IPS-18c (cell line): Measurements from ENCODE around the gene AP5B1.

Experiments used
- H3K4me3 ChIP-seq: 2 replicates; pipeline ENCODE4 v1.7.0; 2013; ENCODE audit warnings: low read depth, mild to moderate bottlenecking, low read length, moderate library complexity; ENCODE audit not compliant: insufficient read depth
- H3K9me3 ChIP-seq: one replicate; pipeline ENCODE4 v1.6.1; 2013; ENCODE audit warnings: mild to moderate bottlenecking, low read length, moderate library complexity; ENCODE audit not compliant: control insufficient read depth, insufficient read depth

Gene AP5B1

GRCh38 chr11:65780770-65781151 lies at the start of gene AP5B1:
AP5B1 (minus strand) TSS chr11:65780976; CDS start chr11:65780591, 385 bp downstream.
- peak within 1 kb of the TSS; percentile 75 for H3K4me3 ChIP-seq
- H3K9me3 ChIP-seq, result no peaks in the 10 kb centered on the region

GRCh38 chr11:65829459-65829858 lies 48.7 kb upstream of the AP5B1 start:
- Histone ChIP-seq H3K9me3 (no peaks in the 10 kb centered on the region), H3K4me3 (no peak overlapping the region)

GRCh38 chr11:65826984-65827735 lies 46.4 kb upstream of the AP5B1 start:
- H3K9me3 ChIP-seq, result no peaks in the 10 kb centered on the region

GRCh38 chr11:65822776-65823528 lies 42.2 kb upstream of the AP5B1 start:
- no peak overlapping the region for H3K4me3 ChIP-seq
- H3K9me3 ChIP-seq, result peaks cover 2% of the 10 kb centered on the region

More at GRCh38 chr11:65826984-65827735, 46.4 kb upstream of the AP5B1 start:
- H3K4me3 ChIP-seq, result no peak overlapping the region

GRCh38 chr11:65821107-65821506 lies 40.3 kb upstream of the AP5B1 start:
- Histone ChIP-seq H3K4me3 (no peak overlapping the region), H3K9me3 (peaks cover 2% of the 10 kb centered on the region)

- Histone ChIP-seq H3K9me3 (peaks cover 2% of the 10 kb centered on the region), H3K4me3 (peak overlapping the region; percentile 59)
Observed at GRCh38 chr11:65817835-65818680, 37.3 kb upstream of the AP5B1 start.

GRCh38 chr11:65817312-65817834 lies 36.6 kb upstream of the AP5B1 start:
- Histone ChIP-seq H3K9me3 (peaks cover 2% of the 10 kb centered on the region), H3K4me3 (peak overlapping the region; percentile 59; the same call in 1 of the 2 replicates)

GRCh38 chr11:65816696-65817095 lies 35.9 kb upstream of the AP5B1 start:
- H3K4me3 ChIP-seq, result no peak overlapping the region
- H3K9me3 ChIP-seq, result peaks cover 2% of the 10 kb centered on the region

GRCh38 chr11:65814986-65815565 lies 34.3 kb upstream of the AP5B1 start:
- Histone ChIP-seq H3K4me3 (no peak overlapping the region), H3K9me3 (peaks cover 2% of the 10 kb centered on the region)

- no peaks in the 10 kb centered on the region for H3K9me3 ChIP-seq
- H3K4me3 ChIP-seq, result no peak overlapping the region
Observed at GRCh38 chr11:65814131-65814985, 33.6 kb upstream of the AP5B1 start.

GRCh38 chr11:65811764-65812475 lies 31.1 kb upstream of the AP5B1 start:
- no peak overlapping the region for H3K4me3 ChIP-seq
- H3K9me3 ChIP-seq, result no peaks in the 10 kb centered on the region

- Histone ChIP-seq H3K9me3 (no peaks in the 10 kb centered on the region), H3K4me3 (no peak overlapping the region)
Observed at GRCh38 chr11:65810046-65810868, 29.5 kb upstream of the AP5B1 start.

GRCh38 chr11:65809496-65809895 lies 28.7 kb upstream of the AP5B1 start:
- Histone ChIP-seq H3K9me3 (no peaks in the 10 kb centered on the region), H3K4me3 (no peak overlapping the region)

GRCh38 chr11:65808744-65809341 lies 28.1 kb upstream of the AP5B1 start:
- no peak overlapping the region for H3K4me3 ChIP-seq
- H3K9me3 ChIP-seq, result no peaks in the 10 kb centered on the region

- no peaks in the 10 kb centered on the region for H3K9me3 ChIP-seq
- H3K4me3 ChIP-seq, result no peak overlapping the region
Observed at GRCh38 chr11:65806979-65807378, 26.2 kb upstream of the AP5B1 start.
